Measurements from ENCODE around the gene ECI2.
A peak's percentile ranks its signal among the peaks of the same experiment; 100 is the strongest.

ECI2 gene

GRCh38 chr6:4138186-4138585, 2.8 kb upstream of the ECI2 start:
- no peaks in the 10 kb centered on the region for H3K36me3 ChIP-seq (ENCODE audit: control insufficient read depth in 2 of 2, insufficient read depth in 2 of 2, low read length in 2 of 2)
- H3K9ac ChIP-seq (ENCODE audit: low read length in 2 of 2) = no peak overlapping the region

GRCh38 chr6:4136354-4136831, 1.0 kb upstream of the ECI2 start:
- Histone ChIP-seq H3K4me1 (ENCODE audit: control insufficient read depth, insufficient read depth, low read length) (peaks cover 10% of the 10 kb centered on the region), H3K27ac (ENCODE audit: low read length) (peak overlapping the region; percentile 69), H3K4me3 (ENCODE audit: low read length in 2 of 2) (peak overlapping the region; percentile 80 to 83), H3K27me3 (ENCODE audit: control insufficient read depth in 1 of 2, insufficient read depth in 2 of 2, low read length in 2 of 2) (no peaks in the 10 kb centered on the region), H3K36me3 (ENCODE audit: control insufficient read depth in 2 of 2, insufficient read depth in 2 of 2, low read length in 2 of 2) (peaks cover 0 to 7% of the 10 kb centered on the region in 2 donors), H3K9me3 (ENCODE audit: control insufficient read depth in 2 of 2, low read length in 2 of 2) (no peaks in the 10 kb centered on the region), H3K9ac (ENCODE audit: low read length in 2 of 2) (peak overlapping the region; percentile 76 to 81)

More at GRCh38 chr6:4138186-4138585, 2.8 kb upstream of the ECI2 start:
- H3K27me3 ChIP-seq (ENCODE audit: control insufficient read depth in 1 of 2, insufficient read depth in 2 of 2, low read length in 2 of 2) = no peaks in the 10 kb centered on the region
- no peak overlapping the region for H3K27ac ChIP-seq (ENCODE audit: low read length)
- no peak overlapping the region for H3K4me3 ChIP-seq (ENCODE audit: low read length in 2 of 2)
- peaks cover 10% of the 10 kb centered on the region for H3K4me1 ChIP-seq (ENCODE audit: control insufficient read depth, insufficient read depth, low read length)
- no peaks in the 10 kb centered on the region for H3K9me3 ChIP-seq (ENCODE audit: control insufficient read depth in 2 of 2, low read length in 2 of 2)

GRCh38 chr6:4135665-4136353, 434 bp upstream of the ECI2 start:
- H3K27ac ChIP-seq (ENCODE audit: low read length) = peak overlapping the region; percentile 69
- H3K9me3 ChIP-seq (ENCODE audit: control insufficient read depth in 2 of 2, low read length in 2 of 2) = no peaks in the 10 kb centered on the region
- peak overlapping the region; percentile 76 to 81 for H3K9ac ChIP-seq (ENCODE audit: low read length in 2 of 2)
- peaks cover 10% of the 10 kb centered on the region for H3K4me1 ChIP-seq (ENCODE audit: control insufficient read depth, insufficient read depth, low read length)
- peak overlapping the region; percentile 80 to 83 for H3K4me3 ChIP-seq (ENCODE audit: low read length in 2 of 2)
- H3K27me3 ChIP-seq (ENCODE audit: control insufficient read depth in 1 of 2, insufficient read depth in 2 of 2, low read length in 2 of 2) = no peaks in the 10 kb centered on the region
- peaks cover 0 to 9% of the 10 kb centered on the region in 2 donors for H3K36me3 ChIP-seq (ENCODE audit: control insufficient read depth in 2 of 2, insufficient read depth in 2 of 2, low read length in 2 of 2)

GRCh38 chr6:4133941-4134838, 1.2 kb downstream of the ECI2 start:
- H3K4me1 ChIP-seq (ENCODE audit: control insufficient read depth, insufficient read depth, low read length) = peaks cover 10% of the 10 kb centered on the region
- peak overlapping the region; percentile 66 to 94 for H3K9ac ChIP-seq (ENCODE audit: low read length in 2 of 2)
- no peaks in the 10 kb centered on the region for H3K27me3 ChIP-seq (ENCODE audit: control insufficient read depth in 1 of 2, insufficient read depth in 2 of 2, low read length in 2 of 2)
- peak overlapping the region; percentile 72 for H3K27ac ChIP-seq (ENCODE audit: low read length)
- H3K4me3 ChIP-seq (ENCODE audit: low read length in 2 of 2) = peak overlapping the region; percentile 79 to 93
- peaks cover 7 to 22% of the 10 kb centered on the region in 2 donors for H3K36me3 ChIP-seq (ENCODE audit: control insufficient read depth in 2 of 2, insufficient read depth in 2 of 2, low read length in 2 of 2)
- no peaks in the 10 kb centered on the region for H3K9me3 ChIP-seq (ENCODE audit: control insufficient read depth in 2 of 2, low read length in 2 of 2)

- H3K27ac ChIP-seq (ENCODE audit: low read length) = no peak overlapping the region
- H3K9ac ChIP-seq (ENCODE audit: low read length in 2 of 2) = no peak overlapping the region
- H3K9me3 ChIP-seq (ENCODE audit: control insufficient read depth in 2 of 2, low read length in 2 of 2) = no peaks in the 10 kb centered on the region
- no peak overlapping the region for H3K4me3 ChIP-seq (ENCODE audit: low read length in 2 of 2)
- peaks cover 10% of the 10 kb centered on the region for H3K4me1 ChIP-seq (ENCODE audit: control insufficient read depth, insufficient read depth, low read length)
- no peaks in the 10 kb centered on the region for H3K27me3 ChIP-seq (ENCODE audit: control insufficient read depth in 1 of 2, insufficient read depth in 2 of 2, low read length in 2 of 2)
- H3K36me3 ChIP-seq (ENCODE audit: control insufficient read depth in 2 of 2, insufficient read depth in 2 of 2, low read length in 2 of 2) = peaks cover 27 to 48% of the 10 kb centered on the region in 2 donors
Measured at GRCh38 chr6:4130357-4130987, 4.9 kb downstream of the ECI2 start.

- Histone ChIP-seq H3K4me1 (ENCODE audit: control insufficient read depth, insufficient read depth, low read length) (peaks cover 10% of the 10 kb centered on the region), H3K4me3 (ENCODE audit: low read length in 2 of 2) (no peak overlapping the region), H3K27ac (ENCODE audit: low read length) (no peak overlapping the region), H3K9me3 (ENCODE audit: control insufficient read depth in 2 of 2, low read length in 2 of 2) (no peaks in the 10 kb centered on the region), H3K27me3 (ENCODE audit: control insufficient read depth in 1 of 2, insufficient read depth in 2 of 2, low read length in 2 of 2) (no peaks in the 10 kb centered on the region), H3K9ac (ENCODE audit: low read length in 2 of 2) (no peak overlapping the region), H3K36me3 (ENCODE audit: control insufficient read depth in 2 of 2, insufficient read depth in 2 of 2, low read length in 2 of 2) (peaks cover 35 to 54% of the 10 kb centered on the region in 2 donors)
Measured at GRCh38 chr6:4129446-4129845, 5.9 kb downstream of the ECI2 start.

GRCh38 chr6:4128748-4129147, 6.6 kb downstream of the ECI2 start:
- Histone ChIP-seq H3K36me3 (ENCODE audit: control insufficient read depth in 2 of 2, insufficient read depth in 2 of 2, low read length in 2 of 2) (peaks cover 42 to 58% of the 10 kb centered on the region in 2 donors), H3K27me3 (ENCODE audit: control insufficient read depth in 1 of 2, insufficient read depth in 2 of 2, low read length in 2 of 2) (no peaks in the 10 kb centered on the region), H3K9ac (ENCODE audit: low read length in 2 of 2) (no peak overlapping the region), H3K4me1 (ENCODE audit: control insufficient read depth, insufficient read depth, low read length) (peaks cover 3% of the 10 kb centered on the region), H3K9me3 (ENCODE audit: control insufficient read depth in 2 of 2, low read length in 2 of 2) (no peaks in the 10 kb centered on the region), H3K4me3 (ENCODE audit: low read length in 2 of 2) (no peak overlapping the region), H3K27ac (ENCODE audit: low read length) (no peak overlapping the region)

- peaks cover 44 to 61% of the 10 kb centered on the region in 2 donors for H3K36me3 ChIP-seq (ENCODE audit: control insufficient read depth in 2 of 2, insufficient read depth in 2 of 2, low read length in 2 of 2)
- no peaks in the 10 kb centered on the region for H3K27me3 ChIP-seq (ENCODE audit: control insufficient read depth in 1 of 2, insufficient read depth in 2 of 2, low read length in 2 of 2)
- no peaks in the 10 kb centered on the region for H3K9me3 ChIP-seq (ENCODE audit: control insufficient read depth in 2 of 2, low read length in 2 of 2)
- H3K4me3 ChIP-seq (ENCODE audit: low read length in 2 of 2) = no peak overlapping the region
- H3K4me1 ChIP-seq (ENCODE audit: control insufficient read depth, insufficient read depth, low read length) = no peaks in the 10 kb centered on the region
- no peak overlapping the region for H3K27ac ChIP-seq (ENCODE audit: low read length)
- no peak overlapping the region for H3K9ac ChIP-seq (ENCODE audit: low read length in 2 of 2)
Measured at GRCh38 chr6:4128072-4128471, 7.3 kb downstream of the ECI2 start.

GRCh38 chr6:4125933-4126864, 9.2 kb downstream of the ECI2 start:
- Histone ChIP-seq H3K27me3 (ENCODE audit: control insufficient read depth in 1 of 2, insufficient read depth in 2 of 2, low read length in 2 of 2) (no peaks in the 10 kb centered on the region), H3K4me3 (ENCODE audit: low read length in 2 of 2) (no peak overlapping the region), H3K9me3 (ENCODE audit: control insufficient read depth in 2 of 2, low read length in 2 of 2) (no peaks in the 10 kb centered on the region), H3K4me1 (ENCODE audit: control insufficient read depth, insufficient read depth, low read length) (no peaks in the 10 kb centered on the region), H3K36me3 (ENCODE audit: control insufficient read depth in 2 of 2, insufficient read depth in 2 of 2, low read length in 2 of 2) (peaks cover 51 to 64% of the 10 kb centered on the region in 2 donors), H3K27ac (ENCODE audit: low read length) (no peak overlapping the region), H3K9ac (ENCODE audit: low read length in 2 of 2) (no peak overlapping the region)

- Histone ChIP-seq H3K27me3 (ENCODE audit: control insufficient read depth in 1 of 2, insufficient read depth in 2 of 2, low read length in 2 of 2) (no peaks in the 10 kb centered on the region), H3K4me1 (ENCODE audit: control insufficient read depth, insufficient read depth, low read length) (no peaks in the 10 kb centered on the region), H3K36me3 (ENCODE audit: control insufficient read depth in 2 of 2, insufficient read depth in 2 of 2, low read length in 2 of 2) (peaks cover 55 to 64% of the 10 kb centered on the region in 2 donors), H3K4me3 (ENCODE audit: low read length in 2 of 2) (no peak overlapping the region), H3K9me3 (ENCODE audit: control insufficient read depth in 2 of 2, low read length in 2 of 2) (no peaks in the 10 kb centered on the region), H3K27ac (ENCODE audit: low read length) (no peak overlapping the region), H3K9ac (ENCODE audit: low read length in 2 of 2) (no peak overlapping the region)
Measured at GRCh38 chr6:4125500-4125899, 9.9 kb downstream of the ECI2 start.
